ENCODE results near the gene EIPR1. TPM values are rescaled to one million over a fixed set of nuclear protein-coding genes. Genes with fewer than 3 reads are reported as not detected.

EIPR1 gene
- total and polyA plus RNA-seq, 9 donors: 16.9 to 22.8 (median 18.7) TPM

GRCh38 chr2:3192281-3192818 lies 185.3 kb downstream of the EIPR1 start:
- 90% methylated on average over 15 of the region's 17 CpGs for WGBS (ENCODE audit: insufficient coverage)
- Histone ChIP-seq H3K4me3 (ENCODE audit: low read length) (no peak overlapping the region), H3K27ac (ENCODE audit: low read length) (no peak overlapping the region), H3K27me3 (ENCODE audit: control insufficient read depth, insufficient read depth, low read length) (no peaks in the 10 kb centered on the region), H3K9me3 (replicated peaks; ENCODE audit: control insufficient read depth, low read depth, low read length) (no peaks in the 10 kb centered on the region), H3K4me1 (ENCODE audit: control insufficient read depth, insufficient read depth, low read length) (peaks cover 6% of the 10 kb centered on the region), H3K36me3 (ENCODE audit: control insufficient read depth, insufficient read depth, low read length) (peaks cover 13% of the 10 kb centered on the region)
- DNase-seq: no peak

DNA sequence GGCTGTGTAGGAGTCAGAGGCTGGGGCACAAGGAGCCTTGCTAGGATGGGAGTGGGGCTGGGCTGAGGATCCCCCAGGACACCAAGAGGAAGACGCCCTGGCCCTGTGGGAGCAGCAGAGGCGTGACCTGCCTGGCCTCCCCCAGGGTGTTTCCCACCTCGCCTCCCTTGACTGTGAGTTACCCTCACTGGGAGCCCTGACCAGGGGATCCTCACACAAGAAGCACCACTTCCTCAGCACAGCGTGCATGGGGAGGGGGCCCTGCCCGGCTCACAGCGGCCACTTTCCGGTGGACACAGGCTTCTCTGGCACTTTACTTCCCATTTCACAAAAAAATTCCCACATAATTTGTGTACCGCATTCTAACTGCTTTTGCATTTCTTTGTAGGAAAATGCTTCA lies 187.7 kb downstream of the EIPR1 start:
- Histone ChIP-seq H3K9me3 (replicated peaks; ENCODE audit: control insufficient read depth, low read depth, low read length) (no peaks in the 10 kb centered on the region), H3K27me3 (ENCODE audit: control insufficient read depth, insufficient read depth, low read length) (no peaks in the 10 kb centered on the region), H3K4me3 (ENCODE audit: low read length) (no peak overlapping the region), H3K4me1 (ENCODE audit: control insufficient read depth, insufficient read depth, low read length) (peaks cover 6% of the 10 kb centered on the region), H3K27ac (ENCODE audit: low read length) (no peak overlapping the region), H3K36me3 (ENCODE audit: control insufficient read depth, insufficient read depth, low read length) (peaks cover 21% of the 10 kb centered on the region)
- 85% methylated on average over 4 of the region's 8 CpGs for WGBS (ENCODE audit: insufficient coverage)
- DNase-seq: no peak

DNA sequence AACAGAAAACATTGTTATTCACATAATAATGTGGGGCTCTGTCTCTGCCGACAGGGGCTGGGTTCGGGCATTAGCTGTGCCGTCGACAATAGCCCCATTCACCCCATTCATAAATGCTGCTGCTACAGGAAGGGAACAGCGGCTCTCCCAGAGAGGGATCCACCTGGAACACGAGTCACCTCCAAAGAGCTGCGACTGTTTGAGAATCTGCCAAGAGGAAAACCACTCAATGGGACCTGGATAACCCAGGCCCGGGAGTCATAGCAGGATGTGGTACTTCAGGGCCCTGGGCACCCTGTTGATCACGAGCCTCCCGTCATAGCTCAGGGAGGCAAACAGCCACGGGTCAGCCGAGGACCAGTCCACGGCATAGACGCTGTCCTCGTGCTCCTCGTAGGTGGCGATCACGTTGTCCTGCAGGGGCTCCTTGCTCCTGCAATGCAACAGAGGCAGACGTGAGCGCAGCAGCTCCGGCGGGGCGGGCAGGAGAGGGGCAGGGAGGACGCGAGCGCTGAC lies 188.5 kb downstream of the EIPR1 start:
- no peak for DNase-seq
- H3K27me3 ChIP-seq (ENCODE audit: control insufficient read depth, insufficient read depth, low read length): no peaks in the 10 kb centered on the region
- peaks cover 23% of the 10 kb centered on the region for H3K36me3 ChIP-seq (ENCODE audit: control insufficient read depth, insufficient read depth, low read length)
- no peaks in the 10 kb centered on the region for H3K9me3 ChIP-seq (replicated peaks; ENCODE audit: control insufficient read depth, low read depth, low read length)
- H3K4me1 ChIP-seq (ENCODE audit: control insufficient read depth, insufficient read depth, low read length): peaks cover 4% of the 10 kb centered on the region
- 76% methylated on average over 26 of the region's 26 CpGs for WGBS (ENCODE audit: insufficient coverage)
- H3K27ac ChIP-seq (ENCODE audit: low read length): no peak overlapping the region
- H3K4me3 ChIP-seq (ENCODE audit: low read length): no peak overlapping the region

GRCh38 chr2:3188405-3188946 lies 189.1 kb downstream of the EIPR1 start:
- Histone ChIP-seq H3K36me3 (ENCODE audit: control insufficient read depth, insufficient read depth, low read length) (peaks cover 23% of the 10 kb centered on the region), H3K27ac (ENCODE audit: low read length) (no peak overlapping the region), H3K9me3 (replicated peaks; ENCODE audit: control insufficient read depth, low read depth, low read length) (no peaks in the 10 kb centered on the region), H3K4me3 (ENCODE audit: low read length) (no peak overlapping the region), H3K4me1 (ENCODE audit: control insufficient read depth, insufficient read depth, low read length) (no peaks in the 10 kb centered on the region), H3K27me3 (ENCODE audit: control insufficient read depth, insufficient read depth, low read length) (no peaks in the 10 kb centered on the region)
- 89% methylated on average over 20 of the region's 21 CpGs for WGBS (ENCODE audit: insufficient coverage)
- no peak for DNase-seq

DNA sequence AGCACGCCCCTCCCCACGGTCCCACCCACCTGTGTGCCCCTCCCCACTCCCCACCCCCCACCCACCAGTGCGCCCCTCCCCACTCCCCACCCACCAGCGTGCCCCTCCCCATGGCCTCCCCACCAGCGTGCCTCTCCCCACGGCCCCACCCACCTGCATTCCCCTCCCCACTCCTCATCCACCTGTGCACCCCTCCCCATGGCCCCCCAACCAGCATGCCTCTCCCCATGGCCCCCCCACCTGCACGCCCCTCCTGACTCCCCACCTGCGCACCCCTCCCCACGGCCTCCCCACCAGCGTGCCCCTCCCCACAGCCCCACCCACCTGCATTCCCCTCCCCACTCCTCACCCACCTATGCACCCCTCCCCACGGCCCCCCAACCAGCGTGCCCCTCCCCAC lies 190.2 kb downstream of the EIPR1 start:
- H3K36me3 ChIP-seq (ENCODE audit: control insufficient read depth, insufficient read depth, low read length): peaks cover 22% of the 10 kb centered on the region
- H3K4me1 ChIP-seq (ENCODE audit: control insufficient read depth, insufficient read depth, low read length): no peaks in the 10 kb centered on the region
- no CpG with 5 or more reads among the region's 12 CpGs for WGBS (ENCODE audit: insufficient coverage)
- no peak overlapping the region for H3K27ac ChIP-seq (ENCODE audit: low read length)
- no peaks in the 10 kb centered on the region for H3K9me3 ChIP-seq (replicated peaks; ENCODE audit: control insufficient read depth, low read depth, low read length)
- H3K27me3 ChIP-seq (ENCODE audit: control insufficient read depth, insufficient read depth, low read length): no peaks in the 10 kb centered on the region
- DNase-seq: no peak
- no peak overlapping the region for H3K4me3 ChIP-seq (ENCODE audit: low read length)

- DNase-seq: no peak
- Histone ChIP-seq H3K9me3 (replicated peaks; ENCODE audit: control insufficient read depth, low read depth, low read length) (no peaks in the 10 kb centered on the region), H3K36me3 (ENCODE audit: control insufficient read depth, insufficient read depth, low read length) (peaks cover 17% of the 10 kb centered on the region), H3K4me1 (ENCODE audit: control insufficient read depth, insufficient read depth, low read length) (no peaks in the 10 kb centered on the region), H3K4me3 (ENCODE audit: low read length) (no peak overlapping the region), H3K27me3 (ENCODE audit: control insufficient read depth, insufficient read depth, low read length) (no peaks in the 10 kb centered on the region), H3K27ac (ENCODE audit: low read length) (no peak overlapping the region)
- WGBS (ENCODE audit: insufficient coverage): 94% methylated on average over 6 of the region's 8 CpGs
Measured at GRCh38 chr2:3186766-3187165, 190.9 kb downstream of the EIPR1 start.

- DNase-seq: no peak
- Histone ChIP-seq H3K9me3 (replicated peaks; ENCODE audit: control insufficient read depth, low read depth, low read length) (peaks cover 3% of the 10 kb centered on the region), H3K27me3 (ENCODE audit: control insufficient read depth, insufficient read depth, low read length) (no peaks in the 10 kb centered on the region), H3K4me3 (ENCODE audit: low read length) (no peak overlapping the region), H3K36me3 (ENCODE audit: control insufficient read depth, insufficient read depth, low read length) (peaks cover 17% of the 10 kb centered on the region), H3K27ac (ENCODE audit: low read length) (no peak overlapping the region), H3K4me1 (ENCODE audit: control insufficient read depth, insufficient read depth, low read length) (no peaks in the 10 kb centered on the region)
- 78% methylated on average over 8 of the region's 10 CpGs for WGBS (ENCODE audit: insufficient coverage)
Measured at GRCh38 chr2:3185910-3186309, 191.7 kb downstream of the EIPR1 start.

DNA sequence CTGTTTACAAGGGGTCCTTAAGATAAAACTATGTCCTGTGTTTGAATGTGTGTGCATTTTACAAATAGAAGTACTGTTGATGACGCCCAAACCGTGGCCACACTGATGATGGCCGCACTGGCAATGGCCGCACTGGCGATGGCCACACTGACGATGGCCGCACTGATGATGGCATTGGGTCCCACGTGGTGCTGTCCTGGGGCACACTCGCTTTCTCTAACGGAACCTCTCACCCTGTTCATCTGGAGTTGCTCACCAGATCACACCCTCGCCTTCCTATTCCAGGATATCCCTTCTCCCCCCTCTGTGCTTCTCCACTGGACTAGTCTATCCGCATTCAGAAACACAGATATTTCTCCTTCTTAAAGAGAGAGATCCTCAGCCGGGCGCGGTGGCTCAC lies 192.4 kb downstream of the EIPR1 start:
- WGBS (ENCODE audit: insufficient coverage): 94% methylated on average over 11 of the region's 15 CpGs
- no peak overlapping the region for H3K27ac ChIP-seq (ENCODE audit: low read length)

GRCh38 chr2:3184167-3184566 lies 193.5 kb downstream of the EIPR1 start:
- DNase-seq: no peak
- Histone ChIP-seq H3K27me3 (ENCODE audit: control insufficient read depth, insufficient read depth, low read length) (no peaks in the 10 kb centered on the region), H3K4me3 (ENCODE audit: low read length) (no peak overlapping the region), H3K4me1 (ENCODE audit: control insufficient read depth, insufficient read depth, low read length) (no peaks in the 10 kb centered on the region), H3K27ac (ENCODE audit: low read length) (no peak overlapping the region), H3K9me3 (replicated peaks; ENCODE audit: control insufficient read depth, low read depth, low read length) (peaks cover 4% of the 10 kb centered on the region), H3K36me3 (ENCODE audit: control insufficient read depth, insufficient read depth, low read length) (peaks cover 13% of the 10 kb centered on the region)
- WGBS (ENCODE audit: insufficient coverage): 94% methylated on average over 7 of the region's 11 CpGs

More for the DNA sequence above, 192.4 kb downstream of the EIPR1 start:
- H3K9me3 ChIP-seq (replicated peaks; ENCODE audit: control insufficient read depth, low read depth, low read length): peaks cover 4% of the 10 kb centered on the region
- peaks cover 17% of the 10 kb centered on the region for H3K36me3 ChIP-seq (ENCODE audit: control insufficient read depth, insufficient read depth, low read length)
- H3K4me1 ChIP-seq (ENCODE audit: control insufficient read depth, insufficient read depth, low read length): no peaks in the 10 kb centered on the region
- DNase-seq: no peak
- H3K27me3 ChIP-seq (ENCODE audit: control insufficient read depth, insufficient read depth, low read length): no peaks in the 10 kb centered on the region
- no peak overlapping the region for H3K4me3 ChIP-seq (ENCODE audit: low read length)

GRCh38 chr2:3183766-3184165 lies 193.9 kb downstream of the EIPR1 start:
- no peak overlapping the region for H3K4me3 ChIP-seq (ENCODE audit: low read length)
- H3K27me3 ChIP-seq (ENCODE audit: control insufficient read depth, insufficient read depth, low read length): no peaks in the 10 kb centered on the region
- WGBS (ENCODE audit: insufficient coverage): 88% methylated on average over 6 of the region's 10 CpGs
- no peak overlapping the region for H3K27ac ChIP-seq (ENCODE audit: low read length)
- H3K9me3 ChIP-seq (replicated peaks; ENCODE audit: control insufficient read depth, low read depth, low read length): peaks cover 4% of the 10 kb centered on the region
- H3K4me1 ChIP-seq (ENCODE audit: control insufficient read depth, insufficient read depth, low read length): no peaks in the 10 kb centered on the region
- no peak for DNase-seq
- H3K36me3 ChIP-seq (ENCODE audit: control insufficient read depth, insufficient read depth, low read length): peaks cover 13% of the 10 kb centered on the region

Data from muscle of leg (tissue), 11 donors.